Type B pancreatic cell (in vitro differentiated cells): ENCODE measurements around the gene RASGRF2. TPM values are rescaled to one million over a fixed set of nuclear protein-coding genes. Genes with fewer than 3 reads are reported as not detected.
"Not testable (repeated sequence)": the region's sequence is repeated elsewhere in the genome, so short reads cannot be mapped to it uniquely, and the experiment has no call there.

Source experiments
- DNase-seq: peaks from one replicate; pipeline ENCODE4 v3.0.0; 2021; ENCODE audit warnings: mixed read lengths; ENCODE audit not compliant: unreplicated experiment; ENCODE audit errors: extremely low spot score
- H3K27ac Mint-ChIP-seq: 2 replicates; pipeline ENCODE4 v1.8.0; 2021; ENCODE audit warnings: mild to moderate bottlenecking, mixed read lengths
- H3K27me3 Mint-ChIP-seq: 2 replicates; pipeline ENCODE4 v1.8.0; 2021; ENCODE audit warnings: mixed read lengths
- H3K36me3 Mint-ChIP-seq: 2 replicates; pipeline ENCODE4 v1.8.0; 2021; ENCODE audit warnings: mixed read lengths
- H3K4me1 Mint-ChIP-seq: one replicate; pipeline ENCODE4 v1.8.0; 2021; ENCODE audit warnings: mixed read lengths; ENCODE audit not compliant: unreplicated experiment
- H3K4me3 Mint-ChIP-seq: 2 replicates; pipeline ENCODE4 v1.8.0; 2021; ENCODE audit warnings: mild to moderate bottlenecking, mixed read lengths
- H3K9me3 Mint-ChIP-seq: 2 replicates; pipeline ENCODE4 v1.8.0; 2021; ENCODE audit warnings: mixed read lengths
- total RNA-seq: library from RNA; stranded (reverse); gene quantifications from 2 replicates; pipeline ENCODE4 v1.2.1, GENCODE V29; 2021; ENCODE audit warnings: low replicate concordance
- TF ChIP-seq, protein P1 (sequence below): fragments of 200-600 bp; sonication (generic); conservative IDR thresholded peaks from 2 replicates; pipeline ENCODE4 v1.5.0; 2021; ENCODE audit warnings: antibody characterized with exemption, mild to moderate bottlenecking

The RASGRF2 gene
- total RNA-seq, 1 donor from 2014 or later: 2.1 TPM

DNA sequence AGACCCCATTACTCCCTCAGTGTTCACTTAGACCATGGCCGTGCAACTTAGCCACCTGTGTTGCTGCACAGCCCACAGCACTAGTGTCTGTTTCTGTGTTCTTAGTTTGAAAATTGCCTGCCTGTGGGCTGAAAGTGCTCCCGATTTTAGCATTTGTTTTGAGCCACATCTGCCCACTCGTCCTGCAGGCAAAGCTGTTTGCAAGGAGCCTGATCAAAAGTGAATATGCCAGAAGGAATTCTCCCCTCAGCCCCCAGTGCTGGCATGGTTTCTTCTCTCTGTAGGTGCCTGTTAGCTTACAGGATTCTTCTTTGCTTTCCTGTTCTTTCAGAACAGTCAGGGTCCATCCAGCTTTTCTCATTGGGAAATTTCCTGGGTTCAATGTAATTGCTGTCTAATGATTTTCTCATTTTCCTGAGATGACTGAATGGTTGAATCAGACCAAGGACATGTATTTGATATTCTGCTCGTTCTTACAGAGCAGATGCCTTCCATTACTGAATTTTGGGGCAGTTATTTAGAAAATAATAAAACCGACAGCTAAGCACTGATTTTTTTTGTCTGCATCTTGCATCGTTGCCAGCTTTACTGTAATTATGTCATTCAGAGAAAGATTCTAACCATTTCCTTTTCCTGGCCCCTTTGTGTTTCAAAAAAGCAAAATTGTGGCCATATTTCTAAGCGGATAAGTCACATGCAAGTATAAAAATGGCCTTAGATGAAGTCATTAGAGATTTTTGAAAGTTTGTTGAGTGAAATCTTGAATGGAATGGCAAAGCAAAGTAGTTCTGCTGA lies 161.9 kb downstream of the RASGRF2 start:
- H3K36me3 Mint-ChIP-seq: no peaks in the 10 kb centered on the region
- TF ChIP-seq, protein P1, sequence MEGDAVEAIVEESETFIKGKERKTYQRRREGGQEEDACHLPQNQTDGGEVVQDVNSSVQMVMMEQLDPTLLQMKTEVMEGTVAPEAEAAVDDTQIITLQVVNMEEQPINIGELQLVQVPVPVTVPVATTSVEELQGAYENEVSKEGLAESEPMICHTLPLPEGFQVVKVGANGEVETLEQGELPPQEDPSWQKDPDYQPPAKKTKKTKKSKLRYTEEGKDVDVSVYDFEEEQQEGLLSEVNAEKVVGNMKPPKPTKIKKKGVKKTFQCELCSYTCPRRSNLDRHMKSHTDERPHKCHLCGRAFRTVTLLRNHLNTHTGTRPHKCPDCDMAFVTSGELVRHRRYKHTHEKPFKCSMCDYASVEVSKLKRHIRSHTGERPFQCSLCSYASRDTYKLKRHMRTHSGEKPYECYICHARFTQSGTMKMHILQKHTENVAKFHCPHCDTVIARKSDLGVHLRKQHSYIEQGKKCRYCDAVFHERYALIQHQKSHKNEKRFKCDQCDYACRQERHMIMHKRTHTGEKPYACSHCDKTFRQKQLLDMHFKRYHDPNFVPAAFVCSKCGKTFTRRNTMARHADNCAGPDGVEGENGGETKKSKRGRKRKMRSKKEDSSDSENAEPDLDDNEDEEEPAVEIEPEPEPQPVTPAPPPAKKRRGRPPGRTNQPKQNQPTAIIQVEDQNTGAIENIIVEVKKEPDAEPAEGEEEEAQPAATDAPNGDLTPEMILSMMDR: no peak
- peaks cover 10% of the 10 kb centered on the region for H3K4me1 Mint-ChIP-seq
- H3K27me3 Mint-ChIP-seq: no peaks in the 10 kb centered on the region
- no peak overlapping the region for H3K4me3 Mint-ChIP-seq
- H3K27ac Mint-ChIP-seq: no peak overlapping the region
- DNase-seq: no peak
- no peaks in the 10 kb centered on the region for H3K9me3 Mint-ChIP-seq

DNA sequence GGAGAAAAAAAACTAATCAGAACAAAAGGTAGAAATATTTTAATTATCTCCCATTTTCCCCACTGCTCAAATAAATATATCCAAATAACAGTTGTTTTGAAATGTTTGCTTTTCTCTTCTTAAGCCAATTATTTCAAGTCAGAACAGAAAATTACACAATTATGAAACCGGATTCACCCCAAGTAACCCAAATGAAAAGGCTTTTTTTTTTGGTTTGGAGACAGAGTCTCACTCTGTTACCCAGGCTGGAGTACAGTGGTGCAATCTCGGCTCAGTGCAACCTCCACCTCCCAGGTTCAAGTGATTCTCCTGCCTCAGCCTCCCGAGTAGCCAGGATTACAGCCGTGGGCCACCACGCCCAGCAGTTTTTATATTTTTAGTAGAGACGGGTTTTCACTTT lies 164.5 kb downstream of the RASGRF2 start:
- H3K4me1 Mint-ChIP-seq: peaks cover 10% of the 10 kb centered on the region
- not testable (repeated sequence) for H3K4me3 Mint-ChIP-seq

DNA sequence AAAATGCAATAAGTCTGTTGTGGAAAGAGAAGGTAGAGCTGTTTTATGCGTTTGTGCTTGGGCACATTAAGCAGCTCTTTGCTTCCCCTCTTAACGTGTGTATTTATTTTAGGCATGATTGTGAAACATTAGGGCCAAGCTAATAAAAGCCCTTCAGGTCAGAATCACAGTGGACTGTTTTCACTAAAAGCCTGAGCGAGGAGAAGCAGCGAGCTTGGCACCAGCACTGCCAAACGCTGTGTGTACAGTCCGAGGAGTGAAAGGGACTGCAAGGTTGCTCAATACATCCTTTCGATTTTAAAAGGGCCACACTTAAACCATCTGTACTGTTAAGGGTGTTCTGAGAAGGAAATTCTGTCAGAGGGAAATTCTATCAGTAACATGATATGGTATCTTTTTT lies 165.8 kb downstream of the RASGRF2 start:
- DNase-seq: no peak
- Mint-ChIP-seq H3K4me3 (no peak overlapping the region), H3K4me1 (peaks cover 10% of the 10 kb centered on the region), H3K27me3 (no peaks in the 10 kb centered on the region), H3K27ac (no peak overlapping the region), H3K9me3 (no peaks in the 10 kb centered on the region), H3K36me3 (no peaks in the 10 kb centered on the region)
- TF ChIP-seq, protein P1: no peak

More for the DNA sequence above, 164.5 kb downstream of the RASGRF2 start:
- DNase-seq, H3K27ac Mint-ChIP-seq, H3K9me3 Mint-ChIP-seq, H3K27me3 Mint-ChIP-seq, H3K36me3 Mint-ChIP-seq: not testable (repeated sequence)

DNA sequence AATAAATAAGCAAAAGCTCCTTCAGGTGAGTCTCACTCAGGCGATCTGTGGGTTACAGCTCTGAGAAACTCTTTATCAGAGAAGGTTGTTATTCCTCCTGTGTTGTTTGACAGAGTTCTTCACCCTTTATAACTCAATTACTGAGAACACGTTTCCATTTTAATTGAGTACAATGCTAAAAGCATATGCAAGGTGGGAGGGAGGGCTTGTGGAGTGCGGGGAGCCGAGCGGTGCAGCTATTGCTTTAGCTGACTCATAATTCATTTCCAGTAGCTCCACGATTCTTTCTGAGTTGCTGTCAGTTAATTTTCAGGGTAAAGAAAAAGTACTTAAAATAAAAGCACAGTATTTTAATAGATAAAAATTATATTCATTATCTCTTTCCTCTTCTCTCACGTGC lies 168.3 kb downstream of the RASGRF2 start:
- Mint-ChIP-seq H3K4me1 (no peaks in the 10 kb centered on the region), H3K9me3 (no peaks in the 10 kb centered on the region), H3K27ac (no peak overlapping the region), H3K4me3 (no peak overlapping the region), H3K27me3 (no peaks in the 10 kb centered on the region), H3K36me3 (no peaks in the 10 kb centered on the region)
- DNase-seq: no peak
- TF ChIP-seq, protein P1: no peak

DNA sequence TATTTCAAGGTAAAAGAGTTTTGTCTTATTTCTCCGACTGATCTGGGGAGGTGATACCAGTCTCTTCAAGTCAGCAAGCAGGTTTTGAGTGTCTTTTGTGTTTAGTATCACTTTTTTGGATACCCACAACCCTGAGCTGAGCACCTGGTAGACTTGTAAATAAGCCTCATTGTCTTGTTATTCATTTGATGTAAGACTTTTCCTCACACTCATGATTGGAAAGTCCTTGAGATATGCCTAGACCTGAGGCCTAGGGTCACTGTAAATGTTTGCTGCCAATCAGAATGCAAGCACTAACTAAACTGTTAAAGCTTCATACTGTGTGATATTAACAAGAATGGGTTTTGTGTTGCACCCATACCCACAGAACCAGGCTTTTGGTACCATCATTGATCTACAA lies 172.2 kb downstream of the RASGRF2 start:
- TF ChIP-seq, protein P1: no peak
- no peaks in the 10 kb centered on the region for H3K4me1 Mint-ChIP-seq
- no peaks in the 10 kb centered on the region for H3K36me3 Mint-ChIP-seq
- no peaks in the 10 kb centered on the region for H3K27me3 Mint-ChIP-seq
- no peak overlapping the region for H3K27ac Mint-ChIP-seq
- no peak overlapping the region for H3K4me3 Mint-ChIP-seq
- peaks cover 8% of the 10 kb centered on the region for H3K9me3 Mint-ChIP-seq
- no peak for DNase-seq

DNA sequence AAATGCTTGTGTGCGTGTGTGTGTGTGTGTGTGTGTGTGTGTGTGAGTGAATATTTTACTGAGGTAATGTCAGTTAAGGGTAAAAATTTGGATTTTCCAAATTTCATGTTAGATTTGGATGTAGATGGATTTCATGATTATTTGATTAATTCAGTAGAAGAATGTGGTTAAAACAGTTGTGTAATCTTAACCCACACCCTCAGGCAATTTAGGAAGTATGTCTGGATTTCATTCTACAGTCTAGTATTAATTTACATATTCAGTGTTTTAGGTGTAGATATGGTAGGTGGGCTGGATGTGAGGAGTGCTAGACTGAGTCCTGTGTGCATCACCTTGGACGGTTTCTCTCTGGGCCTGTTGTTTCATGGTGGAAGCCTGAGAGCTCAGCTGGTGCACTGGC lies 173.9 kb downstream of the RASGRF2 start:
- H3K4me3 Mint-ChIP-seq: no peak overlapping the region
- H3K27me3 Mint-ChIP-seq: no peaks in the 10 kb centered on the region
- H3K9me3 Mint-ChIP-seq: peaks cover 8% of the 10 kb centered on the region
- TF ChIP-seq, protein P1: no peak
- H3K4me1 Mint-ChIP-seq: no peaks in the 10 kb centered on the region
- H3K36me3 Mint-ChIP-seq: no peaks in the 10 kb centered on the region
- no peak overlapping the region for H3K27ac Mint-ChIP-seq
- DNase-seq: no peak
